Neural cell (in vitro differentiated cells): ENCODE data around the gene HBEGF. TPM values are rescaled to one million over a fixed set of nuclear protein-coding genes. Genes with fewer than 3 reads are reported as not detected.

Source experiments
- H2AFZ ChIP-seq: fragments of 200-600, 300-800 bp; sonication (generic), shearing (Covaris generic); 2 replicates; pipeline ENCODE4 v1.6.0; 2014; ENCODE audit warnings: low read depth, mild to moderate bottlenecking, antibody characterized with exemption, low read length, moderate library complexity
- H3F3A ChIP-seq: fragments of 200-600 bp; shearing (Covaris generic); 2 replicates; pipeline ENCODE4 v1.6.1; 2016; ENCODE audit warnings: mild to moderate bottlenecking, moderate library complexity, mixed read lengths, antibody characterized with exemption, low read length; ENCODE audit not compliant: insufficient read depth, poor library complexity, severe bottlenecking
- H3K27ac ChIP-seq: fragments of 200-600, 300-800 bp; sonication (generic), shearing (Covaris generic); 2 replicates; pipeline ENCODE4 v1.5.1; 2014; ENCODE audit warnings: mild to moderate bottlenecking, low read length, moderate library complexity
- H3K27me3 ChIP-seq: fragments of 300-800, 200-600 bp; sonication (generic), shearing (Covaris generic); 2 replicates; pipeline ENCODE4 v1.6.0; 2014; ENCODE audit warnings: mild to moderate bottlenecking, low read depth, low read length, moderate library complexity; ENCODE audit not compliant: insufficient read depth
- H3K36me3 ChIP-seq: fragments of 300-800, 200-600 bp; sonication (generic), shearing (Covaris generic); 2 replicates; pipeline ENCODE4 v1.5.1; 2014; ENCODE audit warnings: mild to moderate bottlenecking, antibody characterized with exemption, low read length, moderate library complexity; ENCODE audit not compliant: insufficient read depth
- H3K4me2 ChIP-seq: fragments of 300-800, 200-600 bp; sonication (generic), shearing (Covaris generic); 2 replicates; pipeline ENCODE4 v1.6.0; 2014; ENCODE audit warnings: mild to moderate bottlenecking, low read length
- H3K4me3 ChIP-seq: fragments of 300-800, 200-600 bp; sonication (generic), shearing (Covaris generic); 2 replicates; pipeline ENCODE4 v1.5.1; 2014; ENCODE audit warnings: mild to moderate bottlenecking, low read length, moderate library complexity
- H3K79me2 ChIP-seq: fragments of 200-600 bp; shearing (Covaris generic); replicated peaks from 2 replicates; pipeline ENCODE4 v1.6.0; 2014; ENCODE audit warnings: mild to moderate bottlenecking, low read length, moderate library complexity; ENCODE audit not compliant: insufficient read depth
- H3K9ac ChIP-seq: fragments of 300-800, 200-600 bp; sonication (generic), shearing (Covaris generic); 2 replicates; pipeline ENCODE4 v1.6.1; 2016; ENCODE audit warnings: mild to moderate bottlenecking, low read length, mixed read lengths
- H3K9me2 ChIP-seq: fragments of 200-600 bp; shearing (Covaris generic); 2 replicates; pipeline ENCODE4 v1.6.1; 2016; ENCODE audit warnings: mild to moderate bottlenecking, low read length, mixed read lengths; ENCODE audit not compliant: insufficient read depth
- H3K9me3 ChIP-seq: fragments of 200-600, 300-800 bp; sonication (generic), shearing (Covaris generic); 2 replicates; pipeline ENCODE4 v1.6.1; 2016; ENCODE audit warnings: mild to moderate bottlenecking, mixed run types, low read length, moderate library complexity, mixed read lengths
- H4K20me1 ChIP-seq: fragments of 200-600 bp; shearing (Covaris generic); 2 replicates; pipeline ENCODE4 v1.6.1; 2016; ENCODE audit warnings: mild to moderate bottlenecking, mixed run types; ENCODE audit not compliant: insufficient read depth
- EP300 ChIP-seq: fragments of 450-650 bp; conservative IDR thresholded peaks from 2 replicates; pipeline ENCODE4 v1.6.1; 2014; ENCODE audit warnings: antibody characterized with exemption, mild to moderate bottlenecking, moderate library complexity; ENCODE audit not compliant: poor library complexity, severe bottlenecking
- EZH2 ChIP-seq: fragments of 200-600, 300-800 bp; shearing (Covaris generic), sonication (generic); IDR thresholded peaks from 2 replicates; pipeline ENCODE4 v1.6.1; 2014; ENCODE audit warnings: antibody characterized with exemption, low read length, borderline replicate concordance, mild to moderate bottlenecking; ENCODE audit not compliant: insufficient read depth, poor library complexity, severe bottlenecking
- MXI1 ChIP-seq: fragments of 450-650 bp; conservative IDR thresholded peaks from 2 replicates; pipeline ENCODE4 v1.6.1; 2014; ENCODE audit warnings: antibody characterized with exemption, mild to moderate bottlenecking; ENCODE audit not compliant: poor library complexity, severe bottlenecking
- POLR2AphosphoS5 ChIP-seq: IDR thresholded peaks from 2 replicates; pipeline ENCODE4 v1.6.1; 2012
- RAD21 ChIP-seq: fragments of 450-650 bp; conservative IDR thresholded peaks from 2 replicates; pipeline ENCODE4 v1.6.1; 2014; ENCODE audit warnings: antibody characterized with exemption, mild to moderate bottlenecking, moderate library complexity
- SMC3 ChIP-seq: fragments of 450-650 bp; conservative IDR thresholded peaks from 2 replicates; pipeline ENCODE4 v1.6.1; 2014; ENCODE audit warnings: antibody characterized with exemption, mild to moderate bottlenecking, moderate library complexity; ENCODE audit not compliant: poor library complexity
- TAF1 ChIP-seq: IDR thresholded peaks from 2 replicates; pipeline ENCODE4 v1.6.1; 2012; ENCODE audit warnings: low read depth
- polyA plus RNA-seq: library from polyadenylated mRNA; depleted of rRNA; stranded (reverse); fragments of >200 nt; gene quantifications from 2 replicates; pipeline ENCODE4 v1.2.3, GENCODE V29; 2014
- TF ChIP-seq, protein P1 (sequence below): IDR thresholded peaks from 2 replicates; pipeline ENCODE4 v1.6.1; 2012; ENCODE audit warnings: borderline replicate concordance
- TF ChIP-seq, protein P2 (sequence below): fragments of 450-650 bp; IDR thresholded peaks from 2 replicates; pipeline ENCODE4 v1.5.1; 2014; ENCODE audit warnings: antibody characterized with exemption, mild to moderate bottlenecking, moderate library complexity; ENCODE audit not compliant: poor library complexity, severe bottlenecking

HBEGF gene
- polyA plus RNA-seq, 1 donor from 2014 or later, result 9.8 TPM

DNA sequence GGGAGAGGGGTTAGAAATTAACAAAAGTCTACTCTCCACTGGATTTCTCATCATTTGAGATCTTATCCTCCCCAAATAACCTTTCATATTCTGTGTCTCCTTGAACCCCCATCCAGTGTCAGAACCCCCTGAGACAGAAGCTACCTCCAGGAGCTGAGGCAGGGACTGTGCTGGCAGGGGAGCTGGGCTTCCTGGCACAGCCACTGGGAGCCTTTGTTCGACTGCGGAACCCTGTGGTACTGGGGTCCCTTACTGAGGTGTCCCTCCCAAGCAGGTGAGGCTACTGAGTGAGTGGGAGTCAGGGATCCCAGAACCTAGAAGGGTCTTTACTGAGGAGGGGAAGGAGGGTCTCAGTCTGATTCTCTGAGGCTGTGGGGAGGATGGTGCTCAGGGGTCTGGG lies 15.5 kb upstream of the HBEGF start:
- Histone ChIP-seq H3K27ac (no peak overlapping the region), H3K9ac (no peak overlapping the region), H2AFZ (no peak overlapping the region), H3K79me2 (no peaks in the 10 kb centered on the region), H3K27me3 (no peaks in the 10 kb centered on the region), H3K4me3 (no peak overlapping the region), H3K36me3 (no peaks in the 10 kb centered on the region), H4K20me1 (no peaks in the 10 kb centered on the region), H3F3A (no peaks in the 10 kb centered on the region), H3K9me2 (no peaks in the 10 kb centered on the region), H3K4me2 (no peak overlapping the region), H3K9me3 (no peaks in the 10 kb centered on the region)
- TF ChIP-seq, protein P1, sequence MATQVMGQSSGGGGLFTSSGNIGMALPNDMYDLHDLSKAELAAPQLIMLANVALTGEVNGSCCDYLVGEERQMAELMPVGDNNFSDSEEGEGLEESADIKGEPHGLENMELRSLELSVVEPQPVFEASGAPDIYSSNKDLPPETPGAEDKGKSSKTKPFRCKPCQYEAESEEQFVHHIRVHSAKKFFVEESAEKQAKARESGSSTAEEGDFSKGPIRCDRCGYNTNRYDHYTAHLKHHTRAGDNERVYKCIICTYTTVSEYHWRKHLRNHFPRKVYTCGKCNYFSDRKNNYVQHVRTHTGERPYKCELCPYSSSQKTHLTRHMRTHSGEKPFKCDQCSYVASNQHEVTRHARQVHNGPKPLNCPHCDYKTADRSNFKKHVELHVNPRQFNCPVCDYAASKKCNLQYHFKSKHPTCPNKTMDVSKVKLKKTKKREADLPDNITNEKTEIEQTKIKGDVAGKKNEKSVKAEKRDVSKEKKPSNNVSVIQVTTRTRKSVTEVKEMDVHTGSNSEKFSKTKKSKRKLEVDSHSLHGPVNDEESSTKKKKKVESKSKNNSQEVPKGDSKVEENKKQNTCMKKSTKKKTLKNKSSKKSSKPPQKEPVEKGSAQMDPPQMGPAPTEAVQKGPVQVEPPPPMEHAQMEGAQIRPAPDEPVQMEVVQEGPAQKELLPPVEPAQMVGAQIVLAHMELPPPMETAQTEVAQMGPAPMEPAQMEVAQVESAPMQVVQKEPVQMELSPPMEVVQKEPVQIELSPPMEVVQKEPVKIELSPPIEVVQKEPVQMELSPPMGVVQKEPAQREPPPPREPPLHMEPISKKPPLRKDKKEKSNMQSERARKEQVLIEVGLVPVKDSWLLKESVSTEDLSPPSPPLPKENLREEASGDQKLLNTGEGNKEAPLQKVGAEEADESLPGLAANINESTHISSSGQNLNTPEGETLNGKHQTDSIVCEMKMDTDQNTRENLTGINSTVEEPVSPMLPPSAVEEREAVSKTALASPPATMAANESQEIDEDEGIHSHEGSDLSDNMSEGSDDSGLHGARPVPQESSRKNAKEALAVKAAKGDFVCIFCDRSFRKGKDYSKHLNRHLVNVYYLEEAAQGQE, result no peak
- TF ChIP-seq EP300, result no peak
- TF ChIP-seq EZH2, result no peak
- TF ChIP-seq, protein P2, sequence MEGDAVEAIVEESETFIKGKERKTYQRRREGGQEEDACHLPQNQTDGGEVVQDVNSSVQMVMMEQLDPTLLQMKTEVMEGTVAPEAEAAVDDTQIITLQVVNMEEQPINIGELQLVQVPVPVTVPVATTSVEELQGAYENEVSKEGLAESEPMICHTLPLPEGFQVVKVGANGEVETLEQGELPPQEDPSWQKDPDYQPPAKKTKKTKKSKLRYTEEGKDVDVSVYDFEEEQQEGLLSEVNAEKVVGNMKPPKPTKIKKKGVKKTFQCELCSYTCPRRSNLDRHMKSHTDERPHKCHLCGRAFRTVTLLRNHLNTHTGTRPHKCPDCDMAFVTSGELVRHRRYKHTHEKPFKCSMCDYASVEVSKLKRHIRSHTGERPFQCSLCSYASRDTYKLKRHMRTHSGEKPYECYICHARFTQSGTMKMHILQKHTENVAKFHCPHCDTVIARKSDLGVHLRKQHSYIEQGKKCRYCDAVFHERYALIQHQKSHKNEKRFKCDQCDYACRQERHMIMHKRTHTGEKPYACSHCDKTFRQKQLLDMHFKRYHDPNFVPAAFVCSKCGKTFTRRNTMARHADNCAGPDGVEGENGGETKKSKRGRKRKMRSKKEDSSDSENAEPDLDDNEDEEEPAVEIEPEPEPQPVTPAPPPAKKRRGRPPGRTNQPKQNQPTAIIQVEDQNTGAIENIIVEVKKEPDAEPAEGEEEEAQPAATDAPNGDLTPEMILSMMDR, result no peak
- no peak for TF ChIP-seq SMC3
- TF ChIP-seq MXI1, result no peak
- no peak for TF ChIP-seq POLR2AphosphoS5
- no peak for TF ChIP-seq RAD21
- TF ChIP-seq TAF1, result no peak

DNA sequence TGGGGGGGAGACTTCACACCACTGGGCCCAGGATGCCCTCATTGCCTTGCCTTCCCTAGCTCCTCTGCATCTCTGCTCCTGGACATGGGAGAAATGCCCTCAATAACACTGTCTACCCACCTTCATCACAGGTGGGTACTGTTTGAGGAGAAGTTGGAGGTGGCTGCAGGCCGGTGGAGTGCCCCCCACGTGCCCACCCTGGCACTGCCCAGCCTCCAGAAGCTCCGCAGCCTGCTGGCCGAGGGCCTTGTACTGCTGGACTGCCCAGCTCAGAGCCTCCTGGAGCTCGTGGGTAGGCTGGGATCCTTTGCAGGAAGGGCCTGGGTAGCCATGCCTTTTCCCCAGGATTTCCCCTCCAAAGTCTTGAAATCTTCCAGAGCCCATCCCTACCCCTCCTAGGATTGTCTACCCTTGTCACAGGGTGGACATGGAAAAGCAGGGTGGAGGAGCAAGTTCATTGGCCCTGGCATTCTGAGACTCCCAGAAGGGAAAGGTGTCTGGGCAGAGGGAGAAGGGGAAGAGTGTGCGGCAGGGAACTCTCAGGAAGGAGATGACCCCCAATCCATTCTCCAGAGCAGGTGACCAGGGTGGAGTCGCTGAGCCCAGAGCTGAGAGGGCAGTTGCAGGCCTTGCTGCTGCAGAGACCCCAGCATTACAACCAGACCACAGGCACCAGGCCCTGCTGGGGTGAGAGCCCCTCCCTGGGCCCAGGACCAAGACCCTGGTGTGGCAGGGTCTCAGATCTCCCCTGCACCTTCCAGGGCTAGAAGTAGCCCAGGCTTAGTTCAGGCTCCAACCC lies 14.5 kb upstream of the HBEGF start:
- Histone ChIP-seq H2AFZ (no peak overlapping the region), H3K4me2 (no peak overlapping the region), H3K36me3 (no peaks in the 10 kb centered on the region), H3K4me3 (no peak overlapping the region), H3K9me3 (no peaks in the 10 kb centered on the region), H3F3A (no peaks in the 10 kb centered on the region), H3K79me2 (no peaks in the 10 kb centered on the region), H3K9me2 (no peaks in the 10 kb centered on the region), H3K27me3 (no peaks in the 10 kb centered on the region), H3K27ac (no peak overlapping the region), H4K20me1 (no peaks in the 10 kb centered on the region), H3K9ac (no peak overlapping the region)
- no peak for TF ChIP-seq EP300
- TF ChIP-seq, protein P2, result no peak
- TF ChIP-seq POLR2AphosphoS5, result no peak
- no peak for TF ChIP-seq TAF1
- no peak for TF ChIP-seq EZH2
- no peak for TF ChIP-seq MXI1
- no peak for TF ChIP-seq SMC3
- TF ChIP-seq, protein P1, result no peak
- TF ChIP-seq RAD21, result no peak
